ENCODE data around the gene SLC14A1.

SLC14A1 gene

DNA sequence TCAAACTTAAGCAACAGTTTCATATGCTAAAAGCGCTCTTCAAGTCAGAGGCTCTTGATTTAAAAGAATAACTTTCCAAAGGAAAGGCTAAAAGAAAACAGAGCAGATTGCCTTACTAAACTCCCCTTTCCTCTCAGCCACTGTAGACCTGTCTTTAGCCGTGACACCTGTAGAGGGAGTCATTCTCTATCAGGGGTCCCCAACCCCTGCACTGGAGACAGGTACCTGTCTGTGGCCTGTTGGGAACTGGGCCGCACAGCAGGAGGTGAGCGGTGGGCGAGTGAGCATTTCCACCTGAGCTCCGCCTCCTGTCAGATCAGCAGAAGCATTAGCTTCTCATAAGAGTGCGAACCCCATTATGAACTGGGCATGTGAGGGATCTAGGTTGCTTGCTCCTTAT, 9.6 kb downstream of the SLC14A1 start:
- DNase-seq (ENCODE audit: low spot score) (no peak), ATAC-seq (ENCODE audit: low read depth) (no peak)
- H3K9me3 ChIP-seq (ENCODE audit: severe bottlenecking), result no peaks in the 10 kb centered on the region
- no peaks in the 10 kb centered on the region for H3K36me3 ChIP-seq (ENCODE audit: low read depth)
- no peaks in the 10 kb centered on the region for H3K4me1 ChIP-seq (ENCODE audit: insufficient read depth, poor library complexity, severe bottlenecking)
- H3K4me3 ChIP-seq (ENCODE audit: severe bottlenecking), result no peak overlapping the region
- no peaks in the 10 kb centered on the region for H3K27me3 ChIP-seq (ENCODE audit: insufficient read depth, poor library complexity, severe bottlenecking)
- TF ChIP-seq, protein P1, sequence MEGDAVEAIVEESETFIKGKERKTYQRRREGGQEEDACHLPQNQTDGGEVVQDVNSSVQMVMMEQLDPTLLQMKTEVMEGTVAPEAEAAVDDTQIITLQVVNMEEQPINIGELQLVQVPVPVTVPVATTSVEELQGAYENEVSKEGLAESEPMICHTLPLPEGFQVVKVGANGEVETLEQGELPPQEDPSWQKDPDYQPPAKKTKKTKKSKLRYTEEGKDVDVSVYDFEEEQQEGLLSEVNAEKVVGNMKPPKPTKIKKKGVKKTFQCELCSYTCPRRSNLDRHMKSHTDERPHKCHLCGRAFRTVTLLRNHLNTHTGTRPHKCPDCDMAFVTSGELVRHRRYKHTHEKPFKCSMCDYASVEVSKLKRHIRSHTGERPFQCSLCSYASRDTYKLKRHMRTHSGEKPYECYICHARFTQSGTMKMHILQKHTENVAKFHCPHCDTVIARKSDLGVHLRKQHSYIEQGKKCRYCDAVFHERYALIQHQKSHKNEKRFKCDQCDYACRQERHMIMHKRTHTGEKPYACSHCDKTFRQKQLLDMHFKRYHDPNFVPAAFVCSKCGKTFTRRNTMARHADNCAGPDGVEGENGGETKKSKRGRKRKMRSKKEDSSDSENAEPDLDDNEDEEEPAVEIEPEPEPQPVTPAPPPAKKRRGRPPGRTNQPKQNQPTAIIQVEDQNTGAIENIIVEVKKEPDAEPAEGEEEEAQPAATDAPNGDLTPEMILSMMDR (IDR thresholded peaks at IDR 0.05; ENCODE audit: poor library complexity, severe bottlenecking), result no peak
- no peak overlapping the region for H3K27ac ChIP-seq (ENCODE audit: poor library complexity, severe bottlenecking)

- Histone ChIP-seq H3K9me3 (ENCODE audit: severe bottlenecking) (no peaks in the 10 kb centered on the region), H3K4me3 (ENCODE audit: severe bottlenecking) (no peak overlapping the region), H3K27ac (ENCODE audit: poor library complexity, severe bottlenecking) (no peak overlapping the region), H3K27me3 (ENCODE audit: insufficient read depth, poor library complexity, severe bottlenecking) (no peaks in the 10 kb centered on the region), H3K36me3 (ENCODE audit: low read depth) (no peaks in the 10 kb centered on the region), H3K4me1 (ENCODE audit: insufficient read depth, poor library complexity, severe bottlenecking) (no peaks in the 10 kb centered on the region)
- TF ChIP-seq, protein P1 (IDR thresholded peaks at IDR 0.05; ENCODE audit: poor library complexity, severe bottlenecking), result no peak
- ATAC-seq (ENCODE audit: low read depth), result no peak
- no peak for DNase-seq (ENCODE audit: low spot score)
These were observed 10.5 kb downstream of the SLC14A1 start for GRCh38 chr18:45734505-45734904.

DNA sequence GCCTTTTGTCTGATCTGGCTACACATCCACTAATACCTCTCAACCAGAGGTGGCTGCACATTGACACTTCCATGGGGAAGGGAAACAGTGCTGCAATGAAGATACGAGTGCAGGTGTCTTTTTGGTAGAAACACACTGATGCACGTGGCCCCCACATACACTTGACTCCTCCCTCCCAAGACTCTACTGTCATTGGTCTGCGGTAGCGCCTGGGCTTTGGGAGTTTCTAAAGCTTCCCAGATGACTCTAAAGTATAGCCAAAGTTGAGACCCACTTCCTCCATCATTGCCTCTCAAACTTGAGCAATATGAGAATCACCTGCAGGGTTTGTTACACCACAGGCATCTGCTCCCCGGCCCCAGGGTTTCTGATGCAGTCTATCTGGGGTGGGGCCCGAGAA, 11.0 kb downstream of the SLC14A1 start:
- Histone ChIP-seq H3K4me3 (ENCODE audit: severe bottlenecking) (no peak overlapping the region), H3K4me1 (ENCODE audit: insufficient read depth, poor library complexity, severe bottlenecking) (no peaks in the 10 kb centered on the region)
- no peak for ATAC-seq (ENCODE audit: low read depth)

GRCh38 chr18:45738660-45739059, 14.7 kb downstream of the SLC14A1 start:
- ATAC-seq (ENCODE audit: low read depth), result no peak
- no peaks in the 10 kb centered on the region for H3K36me3 ChIP-seq (ENCODE audit: low read depth)
- no peak for DNase-seq (ENCODE audit: low spot score)
- H3K4me1 ChIP-seq (ENCODE audit: insufficient read depth, poor library complexity, severe bottlenecking), result no peaks in the 10 kb centered on the region
- no peaks in the 10 kb centered on the region for H3K9me3 ChIP-seq (ENCODE audit: severe bottlenecking)
- TF ChIP-seq, protein P1 (IDR thresholded peaks at IDR 0.05; ENCODE audit: poor library complexity, severe bottlenecking), result no peak
- no peak overlapping the region for H3K27ac ChIP-seq (ENCODE audit: poor library complexity, severe bottlenecking)
- no peak overlapping the region for H3K4me3 ChIP-seq (ENCODE audit: severe bottlenecking)
- H3K27me3 ChIP-seq (ENCODE audit: insufficient read depth, poor library complexity, severe bottlenecking), result no peaks in the 10 kb centered on the region

More for the DNA sequence above, 11.0 kb downstream of the SLC14A1 start:
- Histone ChIP-seq H3K9me3 (ENCODE audit: severe bottlenecking) (no peaks in the 10 kb centered on the region), H3K27ac (ENCODE audit: poor library complexity, severe bottlenecking) (no peak overlapping the region), H3K36me3 (ENCODE audit: low read depth) (no peaks in the 10 kb centered on the region), H3K27me3 (ENCODE audit: insufficient read depth, poor library complexity, severe bottlenecking) (no peaks in the 10 kb centered on the region)
- DNase-seq (ENCODE audit: low spot score), result no peak
- TF ChIP-seq, protein P1 (IDR thresholded peaks at IDR 0.05; ENCODE audit: poor library complexity, severe bottlenecking), result no peak

DNA sequence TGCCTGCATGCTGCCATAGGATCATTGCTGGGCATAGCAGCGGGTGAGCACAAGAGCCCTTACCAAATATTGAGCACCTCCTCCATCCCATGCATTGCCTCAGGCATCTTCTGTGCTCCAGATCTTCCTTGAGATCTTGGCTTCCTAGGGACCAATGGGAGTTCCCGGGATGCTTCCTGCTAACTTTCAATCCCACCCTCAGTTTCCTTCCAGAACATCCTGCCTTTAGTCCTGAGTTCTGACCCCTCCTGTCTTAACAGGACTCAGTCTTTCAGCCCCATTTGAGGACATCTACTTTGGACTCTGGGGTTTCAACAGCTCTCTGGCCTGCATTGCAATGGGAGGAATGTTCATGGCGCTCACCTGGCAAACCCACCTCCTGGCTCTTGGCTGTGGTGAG, 15.3 kb downstream of the SLC14A1 start:
- no peak for ATAC-seq (ENCODE audit: low read depth)

More for the DNA sequence above, 15.3 kb downstream of the SLC14A1 start:
- Histone ChIP-seq H3K9me3 (ENCODE audit: severe bottlenecking) (no peaks in the 10 kb centered on the region), H3K4me1 (ENCODE audit: insufficient read depth, poor library complexity, severe bottlenecking) (no peaks in the 10 kb centered on the region), H3K27ac (ENCODE audit: poor library complexity, severe bottlenecking) (no peak overlapping the region), H3K27me3 (ENCODE audit: insufficient read depth, poor library complexity, severe bottlenecking) (no peaks in the 10 kb centered on the region), H3K36me3 (ENCODE audit: low read depth) (no peaks in the 10 kb centered on the region), H3K4me3 (ENCODE audit: severe bottlenecking) (no peak overlapping the region)
- no peak for DNase-seq (ENCODE audit: low spot score)
- TF ChIP-seq, protein P1 (IDR thresholded peaks at IDR 0.05; ENCODE audit: poor library complexity, severe bottlenecking), result no peak

All from RWPE2 (cell line).